Measurements from ENCODE around the gene KCND2.

KCND2 gene

GRCh38 chr7:120311028-120311788, 38.2 kb downstream of the KCND2 start:
- no peak for DNase-seq

- no peak for DNase-seq
These were observed 47.4 kb downstream of the KCND2 start for GRCh38 chr7:120320218-120320961.

- DNase-seq, result no peak
These were observed 54.1 kb downstream of the KCND2 start for GRCh38 chr7:120327054-120327453.

- no peak for DNase-seq
These were observed 59.5 kb downstream of the KCND2 start for GRCh38 chr7:120332433-120332832.

GRCh38 chr7:120334475-120334874, 61.5 kb downstream of the KCND2 start:
- DNase-seq, result no peak

GRCh38 chr7:120337308-120337907, 64.4 kb downstream of the KCND2 start:
- DNase-seq, result no peak

GRCh38 chr7:120344276-120344675, 71.3 kb downstream of the KCND2 start:
- DNase-seq, result no peak

- DNase-seq, result no peak
These were observed 80.2 kb downstream of the KCND2 start for GRCh38 chr7:120353171-120353570.

- no peak for DNase-seq
These were observed 87.9 kb downstream of the KCND2 start for GRCh38 chr7:120360918-120361317.

GRCh38 chr7:120363414-120363813, 90.4 kb downstream of the KCND2 start:
- no peak for DNase-seq

GRCh38 chr7:120370954-120371353, 98.0 kb downstream of the KCND2 start:
- DNase-seq, result no peak

- DNase-seq, result no peak
These were observed 100.2 kb downstream of the KCND2 start for GRCh38 chr7:120373174-120373573.

GRCh38 chr7:120394595-120394994, 121.6 kb downstream of the KCND2 start:
- DNase-seq, result no peak

GRCh38 chr7:120395526-120396019, 122.6 kb downstream of the KCND2 start:
- DNase-seq, result no peak

GRCh38 chr7:120398284-120399000, 125.5 kb downstream of the KCND2 start:
- DNase-seq, result no peak

- DNase-seq, result no peak
These were observed 128.0 kb downstream of the KCND2 start for GRCh38 chr7:120400806-120401455.

GRCh38 chr7:120402079-120402767, 129.2 kb downstream of the KCND2 start:
- no peak for DNase-seq

- DNase-seq, result no peak
These were observed 129.8 kb downstream of the KCND2 start for GRCh38 chr7:120402801-120403200.

- no peak for DNase-seq
These were observed 131.1 kb downstream of the KCND2 start for GRCh38 chr7:120404042-120404441.

- no peak for DNase-seq
These were observed 132.7 kb downstream of the KCND2 start for GRCh38 chr7:120405652-120406051.

GRCh38 chr7:120407010-120407409, 134.0 kb downstream of the KCND2 start:
- no peak for DNase-seq
